ENCODE data around the gene CFAP46.
"Not testable (repeated sequence)": the region's sequence is repeated elsewhere in the genome, so short reads cannot be mapped to it uniquely, and the experiment has no call there.

The CFAP46 gene

DNA sequence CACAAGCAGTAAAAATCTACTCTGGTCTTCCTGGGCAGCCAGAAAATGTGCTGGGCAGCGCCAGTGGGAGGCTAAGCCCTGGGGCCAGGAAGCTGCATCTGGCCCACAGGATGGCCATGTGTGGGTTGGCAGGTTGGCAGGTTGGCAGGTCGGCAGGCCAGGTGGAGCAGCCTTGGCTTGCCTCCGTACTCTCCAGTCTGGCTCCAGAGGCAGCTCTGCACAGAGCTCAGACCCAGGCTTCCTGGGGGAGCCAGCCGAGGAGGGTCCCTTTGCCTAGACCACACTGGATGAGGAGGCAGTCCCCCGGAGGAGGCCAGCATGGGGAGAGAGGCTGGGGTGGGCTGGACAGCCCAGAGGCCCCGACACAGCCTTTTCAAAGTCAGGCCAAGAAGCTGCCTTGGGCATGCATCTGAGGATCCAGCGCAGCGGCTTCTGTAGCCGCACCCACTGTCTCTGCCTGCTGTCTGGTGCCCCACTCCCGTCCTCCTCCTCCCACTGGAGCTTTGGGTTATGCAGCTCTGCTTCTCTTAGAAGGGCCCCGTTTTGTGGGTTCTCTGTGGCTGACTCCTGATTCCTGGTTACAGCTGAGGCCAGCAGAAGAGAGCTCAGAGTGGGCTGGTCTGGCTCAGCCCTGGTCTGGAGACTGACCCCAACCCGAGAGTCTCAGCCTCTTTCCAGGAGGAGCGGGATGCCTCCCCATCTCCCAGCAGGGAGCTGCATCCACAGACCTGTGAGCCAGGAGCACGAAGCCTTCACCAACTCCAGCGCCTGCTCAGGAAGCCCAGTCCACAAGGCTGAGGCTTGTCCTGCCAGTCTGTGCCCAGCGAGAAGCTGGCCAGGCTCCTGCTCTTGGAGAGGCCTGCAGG is 44.6 kb downstream of the CFAP46 start:
- DNase-seq: no peak

DNA sequence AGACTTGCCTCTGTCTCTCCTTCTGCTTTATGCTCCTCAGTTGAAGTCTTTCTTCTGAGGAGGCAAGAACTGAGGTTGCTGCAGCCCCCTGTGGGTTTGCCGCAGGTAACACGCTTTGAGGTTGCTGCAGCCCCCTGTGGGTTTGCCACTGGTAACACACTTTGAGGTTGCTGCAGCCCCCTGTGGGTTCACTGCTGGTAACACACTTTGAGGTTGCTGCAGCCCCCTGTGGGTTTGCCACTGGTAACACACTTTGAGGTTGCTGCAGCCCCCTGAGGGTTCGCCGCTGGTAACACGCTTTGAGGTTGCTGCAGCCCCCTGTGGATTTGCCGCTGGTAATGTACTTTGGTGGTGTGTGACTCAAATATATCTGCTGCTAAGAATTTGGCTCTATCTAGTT is 48.6 kb downstream of the CFAP46 start:
- not testable (repeated sequence) for DNase-seq

- DNase-seq: no peak
Observed at GRCh38 chr10:132893090-132893489, 49.3 kb downstream of the CFAP46 start.

GRCh38 chr10:132892004-132892403 is 50.4 kb downstream of the CFAP46 start:
- DNase-seq: no peak

DNA sequence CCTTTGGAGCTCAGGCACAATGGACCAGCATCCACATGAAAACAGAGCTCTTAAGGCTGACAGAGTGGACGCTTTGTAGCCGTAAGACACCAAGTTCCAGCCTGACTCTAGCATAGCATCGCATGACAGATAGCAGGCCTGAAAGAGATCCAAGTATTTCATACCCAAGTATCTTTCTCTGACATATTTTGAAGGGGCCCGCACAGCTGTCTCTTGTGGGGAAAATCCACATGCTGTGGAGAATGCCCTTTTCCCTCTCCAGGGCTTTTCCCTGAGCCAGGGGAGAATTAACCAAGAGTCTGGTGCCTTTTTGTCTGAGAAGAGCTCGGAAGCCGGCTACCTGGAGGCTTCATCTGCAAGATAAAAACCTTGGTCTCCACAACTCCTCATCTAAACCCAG is 51.0 kb downstream of the CFAP46 start:
- DNase-seq: no peak

GRCh38 chr10:132890301-132890700 is 52.1 kb downstream of the CFAP46 start:
- DNase-seq: no peak

DNA sequence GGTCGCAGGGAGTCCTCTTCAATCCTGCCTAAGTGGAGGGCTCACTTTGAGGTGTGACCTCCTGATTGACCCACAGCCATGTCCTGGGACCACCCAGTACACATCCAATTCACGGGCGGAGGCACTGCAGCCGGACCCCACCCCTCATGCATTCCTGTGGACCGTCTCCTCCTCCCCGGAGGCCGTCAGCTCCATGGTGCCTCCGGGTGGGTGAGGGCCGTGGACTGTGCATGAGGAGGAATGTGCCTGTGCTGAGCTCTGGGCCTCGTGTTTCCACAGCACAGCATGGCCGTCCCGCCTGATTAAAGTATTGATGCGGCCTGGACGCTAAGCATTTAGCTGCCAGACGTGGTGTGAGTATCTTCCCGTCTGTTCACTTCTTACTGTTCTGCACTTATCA is 52.8 kb downstream of the CFAP46 start:
- no peak for DNase-seq

GRCh38 chr10:132888898-132889490 is 53.4 kb downstream of the CFAP46 start:
- DNase-seq: no peak

- not testable (repeated sequence) for DNase-seq
Observed at GRCh38 chr10:132888446-132888845, 53.9 kb downstream of the CFAP46 start.

DNA sequence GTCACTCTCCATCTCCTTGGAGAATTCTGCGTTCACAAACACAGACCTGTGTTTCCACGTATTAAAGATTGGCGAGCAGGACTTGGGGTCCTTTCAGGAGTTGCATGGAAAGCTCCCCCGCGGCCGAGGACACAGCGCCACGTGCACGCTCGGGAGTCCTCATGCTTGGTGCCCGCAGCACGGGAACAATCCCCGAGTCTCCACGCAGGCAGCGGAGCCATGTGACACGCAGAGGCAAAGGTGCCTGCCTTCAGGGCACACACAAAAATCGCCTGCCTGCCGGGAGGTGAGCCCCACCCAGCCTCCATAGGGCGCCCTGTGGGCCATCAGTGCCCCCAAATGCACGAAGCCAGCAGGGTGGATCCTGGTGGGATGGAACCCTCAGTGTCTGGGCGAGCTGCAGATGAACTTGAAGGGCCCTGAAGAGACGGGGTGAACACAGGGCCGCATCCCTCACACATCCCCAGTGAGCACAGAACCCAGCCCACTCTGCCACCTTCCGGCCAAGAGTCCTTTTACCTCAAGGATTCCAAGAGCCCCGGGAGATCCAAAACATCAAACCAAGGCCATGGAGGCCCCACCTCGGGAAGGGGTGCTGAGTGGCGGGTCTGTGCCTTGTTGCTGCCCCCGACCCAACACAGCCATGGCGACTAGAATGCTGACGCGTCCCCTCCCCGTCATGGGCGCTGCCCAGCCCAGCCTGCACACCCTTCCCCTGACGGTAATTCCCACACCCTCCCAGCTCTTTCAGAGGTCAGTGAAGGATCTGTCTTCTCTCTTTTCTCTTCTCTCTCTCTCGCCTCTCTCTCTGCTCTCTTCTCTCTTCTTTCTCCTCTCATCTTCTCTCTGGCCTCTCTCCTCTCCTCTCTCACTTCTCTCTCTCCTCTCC is 55.9 kb downstream of the CFAP46 start:
- DNase-seq: no peak

DNA sequence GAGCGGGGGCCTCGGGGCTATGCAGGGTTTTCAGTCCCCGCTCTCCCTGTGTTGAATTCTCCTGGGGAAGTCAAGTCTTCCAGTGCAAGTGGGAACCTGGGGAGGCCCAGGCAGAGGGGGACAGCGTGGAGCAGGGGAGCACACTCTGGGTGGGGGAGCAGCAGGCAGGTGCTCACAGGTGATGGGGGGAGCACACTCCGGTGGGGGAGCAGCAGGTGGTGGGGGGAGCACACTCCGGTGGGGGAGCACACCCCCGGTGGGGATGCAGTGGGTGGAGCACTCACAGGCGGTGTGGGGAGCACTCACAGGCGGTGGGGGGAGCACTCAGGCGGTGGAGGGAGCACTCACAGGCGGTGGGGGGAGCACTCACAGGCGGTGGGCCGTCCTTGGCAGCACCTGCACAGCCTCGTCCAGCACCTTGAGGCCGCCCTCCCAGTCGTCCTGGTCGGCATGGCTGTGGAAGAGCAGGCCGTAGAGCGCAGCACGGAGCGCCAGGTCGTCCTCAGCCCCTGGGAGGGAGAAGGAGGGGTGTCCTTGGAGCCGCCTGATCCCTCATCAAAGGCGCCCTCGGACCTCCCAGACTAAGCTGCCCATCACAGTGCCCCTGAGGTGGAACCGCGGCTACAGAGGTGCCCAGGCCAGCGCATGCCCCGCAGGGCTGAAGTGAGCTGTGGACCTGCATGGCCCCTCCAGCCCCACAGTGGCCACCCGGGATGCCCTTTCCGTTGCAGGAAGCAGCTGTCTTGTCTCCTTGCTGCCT is 56.7 kb downstream of the CFAP46 start:
- DNase-seq: no peak

DNA sequence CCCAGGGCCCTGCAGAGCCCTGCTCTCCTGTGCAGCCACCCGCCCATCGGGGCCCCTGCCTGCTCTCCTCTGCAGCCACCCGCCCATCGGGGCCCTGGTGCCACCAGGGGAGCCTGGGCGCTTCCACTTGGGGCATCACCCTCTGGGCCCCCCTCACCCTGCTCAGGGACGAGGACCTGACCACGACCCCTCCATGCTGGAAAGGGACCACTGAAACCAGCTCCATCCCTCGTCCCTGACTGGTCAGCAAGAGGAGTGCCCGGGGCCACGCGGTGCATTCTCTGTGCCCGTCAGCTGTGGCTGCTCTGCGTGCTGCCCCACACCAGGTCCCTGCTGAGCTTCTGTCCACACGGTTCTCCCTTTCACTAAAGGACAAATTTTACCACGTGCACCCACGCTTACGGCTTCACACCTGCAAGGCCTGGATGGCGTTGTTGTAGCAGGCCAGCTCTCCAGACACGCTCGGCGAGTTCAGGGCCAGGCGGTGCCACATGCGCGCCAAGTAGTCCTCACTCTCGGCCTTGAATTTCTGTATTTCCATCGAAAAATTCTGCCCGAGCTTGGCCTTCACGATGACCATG is 57.6 kb downstream of the CFAP46 start:
- no peak for DNase-seq

GRCh38 chr10:132884041-132884440 is 58.3 kb downstream of the CFAP46 start:
- no peak for DNase-seq

GRCh38 chr10:132883391-132883881 is 58.9 kb downstream of the CFAP46 start:
- DNase-seq: no peak

- DNase-seq: no peak
Observed at GRCh38 chr10:132882069-132882951, 60.1 kb downstream of the CFAP46 start.

GRCh38 chr10:132881186-132881920 is 61.0 kb downstream of the CFAP46 start:
- DNase-seq: no peak

GRCh38 chr10:132880128-132880981 is 62.0 kb downstream of the CFAP46 start:
- DNase-seq: no peak

- no peak for DNase-seq
Observed at GRCh38 chr10:132879408-132880127, 62.8 kb downstream of the CFAP46 start.
